Lower lobe of right lung (tissue), 2 donors: ENCODE data around the gene NKAIN2. TPM values are rescaled to one million over a fixed set of nuclear protein-coding genes. Genes with fewer than 3 reads are reported as not detected.

Source experiments
- ATAC-seq, 2 donors: fragments of 200-7000 bp; cut with Tn5 transposase; one replicate each; pipeline ENCODE4 v1.9.1; 2020 to 2022; ENCODE audit warnings: mild to moderate bottlenecking in 2 of 2, moderate library complexity in 2 of 2
- DNase-seq: peaks from one replicate; pipeline ENCODE4 v3.0.0-alpha.2; 2020
- H3K27ac ChIP-seq: fragments of 200-600 bp; one replicate; pipeline ENCODE4 v1.8.0; 2022
- H3K27me3 ChIP-seq: fragments of 200-600 bp; one replicate; pipeline ENCODE4 v1.8.0; 2022; ENCODE audit warnings: low read depth
- H3K36me3 ChIP-seq: fragments of 200-600 bp; one replicate; pipeline ENCODE4 v1.8.0; 2022; ENCODE audit warnings: mild to moderate bottlenecking
- H3K4me1 ChIP-seq: fragments of 200-600 bp; one replicate; pipeline ENCODE4 v1.8.0; 2022
- H3K4me3 ChIP-seq: fragments of 200-600 bp; one replicate; pipeline ENCODE4 v1.8.0; 2022; ENCODE audit warnings: mild to moderate bottlenecking
- H3K9me3 ChIP-seq: fragments of 200-600 bp; one replicate; pipeline ENCODE4 v1.8.0; 2022
- CTCF ChIP-seq: fragments of 200-600 bp; IDR thresholded peaks from one replicate; pipeline ENCODE4 v1.8.0; 2022; ENCODE audit warnings: antibody characterized with exemption, mild to moderate bottlenecking
- intact Hi-C: fragments of 100-400 bp; cut with DNase I; formaldehyde crosslinking; loops from one replicate; pipeline ENCODE4 v1.11.0; 2022
- total RNA-seq: library from RNA; stranded (reverse); fragmentation: NEBNext Ultra II Directional; extraction: Animal tissue kit (Norgen Biotek cat#: 25700); gene quantifications from one replicate; pipeline ENCODE4 v1.2.1, GENCODE V29; 2021
- donor health status: DM: no; HTN: yes; CAD: no; lungs with severe emphysema.

Gene NKAIN2
- total RNA-seq, 1 donor from 2014 or later = 0.12 TPM

DNA sequence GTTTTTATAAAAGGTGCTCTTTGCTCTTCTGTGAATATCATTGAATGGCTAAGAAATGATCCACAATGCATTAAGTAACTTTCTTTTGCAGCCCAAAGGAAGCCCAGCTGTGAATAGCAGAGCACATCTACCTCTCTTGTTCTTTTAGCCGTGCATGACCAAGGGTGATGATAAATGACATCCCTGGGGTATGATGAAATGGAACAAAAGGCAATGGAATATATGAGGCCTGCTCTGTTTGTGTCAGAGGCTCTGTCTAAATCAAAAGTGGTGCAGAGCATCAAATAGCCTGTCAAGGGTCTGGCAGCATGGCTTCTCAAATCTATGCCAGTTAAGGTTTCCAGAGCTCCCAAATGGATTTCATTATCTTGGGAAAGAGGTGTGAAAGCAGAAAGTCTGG, 796.0 kb downstream of the NKAIN2 start:
- DNase-seq (no peak), ATAC-seq (no peak)
- H3K4me1 ChIP-seq = no peaks in the 10 kb centered on the region
- H3K36me3 ChIP-seq = no peaks in the 10 kb centered on the region
- intact Hi-C loops = no loop called here
- no peaks in the 10 kb centered on the region for H3K9me3 ChIP-seq
- H3K27me3 ChIP-seq = no peaks in the 10 kb centered on the region
- no peak for TF ChIP-seq CTCF
- no peak overlapping the region for H3K4me3 ChIP-seq
- H3K27ac ChIP-seq = no peak overlapping the region

GRCh38 chr6:124604719-124605118, 801.1 kb downstream of the NKAIN2 start:
- no peaks in the 10 kb centered on the region for H3K36me3 ChIP-seq
- no peak for ATAC-seq
- no peak overlapping the region for H3K4me3 ChIP-seq
- H3K9me3 ChIP-seq = no peaks in the 10 kb centered on the region
- H3K27me3 ChIP-seq = no peaks in the 10 kb centered on the region
- intact Hi-C loops = no loop called here
- no peak overlapping the region for H3K27ac ChIP-seq
- no peak for DNase-seq
- TF ChIP-seq CTCF = no peak
- H3K4me1 ChIP-seq = no peaks in the 10 kb centered on the region

GRCh38 chr6:124607119-124607627, 803.5 kb downstream of the NKAIN2 start:
- no peak overlapping the region for H3K27ac ChIP-seq
- no peak for TF ChIP-seq CTCF
- no peaks in the 10 kb centered on the region for H3K36me3 ChIP-seq
- DNase-seq (no peak), ATAC-seq (no peak)
- no peaks in the 10 kb centered on the region for H3K27me3 ChIP-seq
- intact Hi-C loops = no loop called here
- no peaks in the 10 kb centered on the region for H3K9me3 ChIP-seq
- no peak overlapping the region for H3K4me3 ChIP-seq
- no peaks in the 10 kb centered on the region for H3K4me1 ChIP-seq

GRCh38 chr6:124613031-124613430, 809.4 kb downstream of the NKAIN2 start:
- intact Hi-C loops = no loop called here
- ATAC-seq (no peak), DNase-seq (no peak)
- no peak overlapping the region for H3K27ac ChIP-seq
- H3K36me3 ChIP-seq = no peaks in the 10 kb centered on the region
- no peaks in the 10 kb centered on the region for H3K27me3 ChIP-seq
- H3K4me1 ChIP-seq = no peaks in the 10 kb centered on the region
- H3K9me3 ChIP-seq = no peaks in the 10 kb centered on the region
- no peak for TF ChIP-seq CTCF
- H3K4me3 ChIP-seq = no peak overlapping the region

DNA sequence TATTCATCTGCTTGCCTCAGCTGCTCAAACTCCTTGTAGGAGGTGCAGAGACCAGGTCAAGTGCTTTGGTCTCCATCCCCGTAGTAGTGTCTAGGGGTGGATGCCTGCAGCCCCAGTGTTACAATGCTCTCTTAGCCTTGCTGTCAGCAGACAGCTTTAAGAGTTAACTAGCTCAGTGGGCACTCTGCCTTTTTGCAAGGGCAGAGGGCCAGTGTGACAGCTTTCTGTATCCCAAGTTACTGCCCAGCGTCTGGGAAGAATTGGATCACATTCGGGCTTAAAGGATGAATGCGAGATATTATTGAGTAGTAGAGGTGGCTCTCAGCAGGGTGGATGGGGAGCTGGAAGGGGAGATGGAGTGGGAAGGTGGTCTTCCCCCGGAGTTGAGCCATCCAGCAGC, 818.7 kb downstream of the NKAIN2 start:
- TF ChIP-seq CTCF = no peak
- Histone ChIP-seq H3K36me3 (no peaks in the 10 kb centered on the region), H3K9me3 (no peaks in the 10 kb centered on the region), H3K4me1 (no peaks in the 10 kb centered on the region), H3K4me3 (no peak overlapping the region), H3K27ac (no peak overlapping the region), H3K27me3 (no peaks in the 10 kb centered on the region)
- ATAC-seq (no peak), DNase-seq (no peak)
- intact Hi-C loops = no loop called here

- ATAC-seq = no peak
- no peak overlapping the region for H3K4me3 ChIP-seq
Observed at GRCh38 chr6:124633655-124634054, 830.0 kb downstream of the NKAIN2 start.

More at GRCh38 chr6:124633655-124634054, 830.0 kb downstream of the NKAIN2 start:
- DNase-seq = no peak
- intact Hi-C loops = no loop called here
- H3K9me3 ChIP-seq = no peaks in the 10 kb centered on the region
- no peaks in the 10 kb centered on the region for H3K27me3 ChIP-seq
- TF ChIP-seq CTCF = no peak
- H3K36me3 ChIP-seq = no peaks in the 10 kb centered on the region
- no peaks in the 10 kb centered on the region for H3K4me1 ChIP-seq
- no peak overlapping the region for H3K27ac ChIP-seq
